HG03558 (cell line): ENCODE measurements around the gene PNPLA1.

ENCODE experiments used
- ATAC-seq: cut with Tn5 transposase; IDR thresholded peaks from one replicate; pipeline ENCODE4 v1.9.1; 2021; ENCODE audit warnings: moderate number of reproducible peaks; ENCODE audit not compliant: unreplicated experiment; ENCODE audit errors: extremely low read depth

PNPLA1 gene

GRCh38 chr6:36244641-36245280 lies 25.1 kb upstream of the PNPLA1 start:
- ATAC-seq, result no peak

DNA sequence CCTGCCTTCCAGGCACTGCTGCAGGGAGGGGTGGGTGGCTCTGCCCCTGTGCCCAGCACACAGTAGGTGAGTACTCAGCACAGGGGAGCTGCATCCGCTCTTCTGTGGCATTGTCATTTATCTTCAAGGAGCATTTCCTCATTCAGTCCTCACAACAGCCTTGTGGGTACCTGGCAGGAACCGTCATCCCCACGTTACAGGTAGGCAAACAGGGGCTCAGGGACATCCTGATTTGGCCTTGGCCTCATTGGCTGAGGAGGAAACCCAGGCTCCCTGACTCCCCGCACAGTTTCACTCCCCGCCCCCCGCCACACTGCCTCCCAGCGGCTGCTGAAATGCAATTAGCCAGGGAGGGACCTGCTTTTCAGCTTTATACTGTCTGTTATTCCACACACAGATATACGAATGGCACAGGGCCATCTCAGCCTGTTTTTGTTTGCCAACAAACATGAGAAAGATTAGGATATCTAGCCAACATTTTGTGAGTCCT lies 24.2 kb upstream of the PNPLA1 start:
- ATAC-seq, result no peak

DNA sequence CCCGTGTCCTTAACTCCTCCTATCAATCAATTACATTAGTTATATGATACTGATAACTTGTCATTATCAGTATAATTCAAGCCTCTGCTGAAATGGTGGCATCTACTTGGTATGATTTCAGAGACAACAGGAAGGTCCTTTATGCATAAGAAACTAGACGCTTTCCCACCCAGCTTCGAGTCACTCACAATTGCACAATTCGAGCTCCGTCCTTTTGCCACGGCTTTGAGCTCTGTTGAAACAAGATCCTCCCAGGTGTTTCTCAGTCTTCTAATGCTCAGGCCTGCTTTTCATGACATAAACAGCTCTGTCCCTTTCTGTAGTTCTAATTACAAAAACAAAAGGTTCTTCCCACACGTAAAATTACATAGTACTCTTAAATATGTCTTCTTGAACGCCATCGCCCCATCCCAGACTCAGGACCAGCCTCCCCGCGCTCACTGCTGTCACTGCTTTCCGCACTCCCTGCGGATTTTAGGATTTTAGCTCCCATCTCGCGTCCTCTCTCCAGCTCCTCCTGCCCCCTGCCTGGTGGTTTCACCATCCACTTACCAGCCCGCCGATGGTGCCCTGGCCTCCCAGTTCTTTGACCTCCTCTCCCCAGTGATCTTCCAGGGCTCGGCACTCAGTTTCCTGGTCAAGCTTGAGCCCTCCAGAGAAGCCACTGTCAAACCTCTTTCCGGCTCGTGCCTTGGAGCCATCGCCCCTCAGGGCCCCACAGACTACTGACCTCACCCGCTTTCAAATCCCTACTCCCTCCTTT lies 23.2 kb upstream of the PNPLA1 start:
- ATAC-seq, result no peak

- no peak for ATAC-seq
These were observed 22.2 kb upstream of the PNPLA1 start for GRCh38 chr6:36247693-36248092.

- ATAC-seq, result no peak
These were observed 20.9 kb upstream of the PNPLA1 start for GRCh38 chr6:36248980-36249379.

DNA sequence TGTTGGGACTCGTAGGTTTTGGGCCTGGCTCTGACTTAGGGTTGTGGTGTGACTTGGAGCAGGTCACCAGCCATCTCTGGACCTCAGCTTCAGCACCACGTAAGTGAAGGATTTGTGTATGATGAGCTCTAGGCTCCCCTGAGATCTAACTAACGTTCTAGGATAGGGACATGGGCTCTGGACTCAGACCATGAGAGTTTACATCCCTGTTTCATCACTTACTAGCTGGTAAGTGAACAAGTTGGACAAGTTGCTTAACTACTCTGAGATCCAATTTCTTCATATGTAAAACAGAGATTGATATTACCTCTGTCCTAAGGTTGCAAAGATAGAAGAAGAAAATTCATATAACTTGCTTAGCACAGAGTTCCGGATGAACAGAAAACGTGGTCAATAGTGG lies 20.3 kb upstream of the PNPLA1 start:
- ATAC-seq, result no peak

DNA sequence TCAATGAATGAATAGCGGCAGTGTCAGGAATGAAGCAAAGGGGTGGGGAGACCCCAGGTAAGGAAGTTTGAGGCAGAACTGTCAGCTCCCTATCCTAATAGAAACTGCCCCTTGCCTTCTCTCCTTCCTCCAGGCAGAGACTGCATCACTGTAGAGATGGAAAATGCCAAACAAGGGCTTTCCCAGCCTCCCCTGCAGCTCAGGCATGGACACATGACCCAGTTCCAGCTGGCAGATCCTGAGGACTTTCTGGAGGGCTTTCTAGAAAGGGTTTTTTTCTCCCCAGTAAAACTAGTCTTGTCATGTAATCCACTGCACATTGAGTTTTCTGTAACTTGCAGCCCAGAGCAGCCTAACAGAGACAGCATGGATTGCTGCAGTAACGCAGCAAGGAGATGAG lies 17.9 kb upstream of the PNPLA1 start:
- ATAC-seq, result no peak

DNA sequence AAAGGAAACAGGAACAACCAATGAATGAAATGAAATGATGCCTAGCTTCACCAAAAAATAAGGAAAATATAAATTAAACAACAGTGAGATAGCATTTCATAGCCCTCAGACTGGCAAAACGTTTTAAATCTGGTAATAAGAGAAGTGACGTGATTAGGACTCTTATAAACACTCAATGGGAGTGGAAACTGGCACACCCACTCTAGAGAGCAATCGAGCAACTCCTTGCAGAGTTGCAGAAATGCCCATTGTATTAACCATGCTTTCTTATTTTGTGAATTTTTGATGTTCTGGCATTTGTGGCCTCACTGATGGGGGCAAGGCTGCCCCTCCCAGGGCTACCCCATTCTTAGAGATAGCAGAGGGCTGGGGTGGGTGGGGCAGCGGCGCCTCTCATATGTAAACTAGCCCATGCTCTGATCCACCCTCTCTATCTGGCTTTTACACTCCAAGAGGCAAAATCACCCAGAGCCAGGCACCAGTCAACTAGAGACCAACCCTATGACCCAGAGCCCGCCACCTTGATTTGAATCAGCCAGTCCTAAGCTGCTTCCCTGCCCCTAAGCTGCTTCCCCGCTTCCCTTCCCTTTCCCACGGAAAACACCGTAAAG lies 6.4 kb upstream of the PNPLA1 start:
- no peak for ATAC-seq

- no peak for ATAC-seq
These were observed 4.1 kb upstream of the PNPLA1 start for GRCh38 chr6:36265744-36266143.

DNA sequence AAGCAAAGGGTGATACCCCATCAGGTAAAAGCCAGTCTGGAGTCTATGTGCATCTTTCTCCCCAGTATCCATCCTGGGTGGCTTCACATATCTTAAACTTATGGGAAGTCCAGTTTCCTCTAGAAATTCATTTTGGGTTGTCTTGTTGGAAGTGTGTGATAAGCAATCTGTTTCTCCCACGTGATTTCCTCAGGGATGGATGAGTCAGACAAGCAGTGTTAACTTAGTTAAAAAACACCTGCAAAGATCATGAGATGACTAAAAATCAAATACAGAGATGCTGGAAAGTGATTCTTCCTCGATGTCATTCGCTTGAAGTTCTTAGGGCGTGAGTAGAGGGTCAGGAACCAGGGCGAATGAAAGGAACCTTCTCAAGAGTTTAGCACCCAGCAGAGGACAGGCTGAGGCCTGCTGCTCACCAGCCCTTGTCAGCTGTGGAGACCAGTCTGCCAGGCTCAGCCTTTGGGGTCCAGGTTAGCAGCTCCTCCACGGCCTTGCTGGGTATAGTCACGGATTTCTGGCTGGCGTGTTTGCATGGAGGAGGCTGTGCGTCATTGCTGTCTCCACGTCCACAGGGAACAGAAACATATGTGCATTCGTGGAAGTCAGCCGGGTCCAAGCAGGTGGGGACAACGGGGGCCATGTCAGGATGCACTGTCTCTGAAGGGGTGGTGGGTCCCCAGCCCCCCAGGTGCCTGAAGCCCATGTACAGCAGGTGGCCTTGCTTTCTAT lies 2.8 kb upstream of the PNPLA1 start:
- ATAC-seq, result no peak

DNA sequence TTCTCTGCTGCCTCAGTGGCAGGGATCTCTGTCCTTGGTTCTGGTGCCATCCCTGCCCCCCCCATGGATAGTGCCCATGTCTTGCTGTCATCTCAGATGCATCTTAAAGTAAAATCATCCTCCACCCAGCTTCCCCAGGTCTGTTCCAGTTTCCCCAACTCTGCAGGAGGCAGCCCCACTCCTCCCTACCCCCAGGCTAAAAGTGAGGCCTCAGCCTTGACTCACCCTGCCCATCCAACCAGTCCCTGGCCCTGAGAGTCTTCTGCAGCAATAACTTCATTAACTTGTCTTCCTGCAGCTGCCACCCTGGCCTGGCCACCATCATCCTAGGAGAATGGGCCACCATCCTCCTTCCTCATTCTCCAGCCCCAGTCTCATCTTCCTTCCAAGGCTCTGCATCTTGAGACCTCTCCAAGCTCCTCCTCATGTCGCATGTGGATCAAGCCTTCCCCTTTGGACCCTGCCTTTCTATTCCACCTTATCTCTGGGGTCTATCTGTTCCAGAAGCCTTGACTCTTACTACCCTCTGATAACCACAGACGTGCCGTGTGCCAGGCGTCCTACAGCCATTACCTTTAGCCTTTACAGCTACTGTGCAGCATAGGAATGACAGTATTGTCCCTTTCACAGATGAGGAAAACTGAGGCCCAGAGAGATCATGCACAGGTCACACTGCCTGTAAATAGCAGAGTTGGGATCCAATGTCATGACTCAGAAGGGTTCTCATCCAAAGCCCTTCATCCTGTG lies 2.0 kb upstream of the PNPLA1 start:
- ATAC-seq, result no peak

- no peak for ATAC-seq
These were observed 1.2 kb upstream of the PNPLA1 start for GRCh38 chr6:36268478-36269275.

DNA sequence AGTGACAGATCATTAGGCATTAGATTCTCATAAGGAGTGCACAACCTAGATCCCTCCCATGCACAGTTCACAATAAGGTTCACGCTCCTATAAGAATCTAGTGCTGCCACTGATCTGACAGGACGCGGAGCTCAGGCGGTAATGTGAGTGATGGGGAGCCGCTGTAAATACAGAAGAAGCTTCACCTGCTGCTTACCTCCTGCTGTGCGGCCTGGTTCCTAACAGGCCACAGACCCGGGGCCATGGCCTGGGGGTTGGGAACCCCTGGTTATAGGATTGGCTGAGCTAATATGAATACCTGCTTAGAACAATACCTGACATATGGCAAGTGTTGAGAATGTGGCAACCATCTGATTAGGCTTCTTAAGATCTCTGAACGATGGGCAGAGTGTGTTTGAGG lies 2.4 kb downstream of the PNPLA1 start:
- ATAC-seq, result no peak

- ATAC-seq, result no peak
These were observed 3.2 kb downstream of the PNPLA1 start for GRCh38 chr6:36273067-36273466.

DNA sequence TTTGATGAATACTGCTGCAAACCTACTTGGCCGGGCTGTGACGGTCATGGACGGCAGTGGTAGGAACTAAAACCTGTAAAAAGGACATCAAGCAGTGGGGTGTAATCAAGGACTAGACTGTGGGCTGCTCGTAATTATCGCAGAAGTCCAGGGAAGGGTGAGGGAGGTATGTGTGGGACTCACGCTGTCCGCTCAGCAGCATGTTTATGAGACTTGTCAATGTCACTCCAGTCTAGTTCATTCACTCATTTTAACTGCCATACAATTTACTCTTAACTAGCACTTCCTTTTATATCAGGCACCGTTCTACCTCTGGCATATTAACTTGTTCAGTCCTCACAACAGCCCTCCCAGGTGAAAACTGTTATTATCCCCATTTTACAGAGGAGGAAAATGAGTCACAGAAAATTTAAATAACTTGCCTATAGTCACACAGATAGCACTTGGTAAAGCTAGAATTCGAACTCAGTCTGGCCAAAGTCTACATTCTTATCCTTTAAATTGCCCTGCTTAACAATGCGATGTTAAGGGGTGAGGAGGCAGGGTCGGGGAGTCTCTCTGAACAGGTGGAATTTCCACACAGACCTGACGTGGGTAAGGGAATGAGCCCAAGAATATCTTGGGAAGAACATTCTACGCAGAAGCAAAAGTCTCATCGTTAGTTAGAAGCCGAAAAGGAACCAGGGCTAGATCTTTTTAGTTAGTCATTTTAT lies 4.1 kb downstream of the PNPLA1 start:
- no peak for ATAC-seq

- no peak for ATAC-seq
These were observed 7.0 kb downstream of the PNPLA1 start for GRCh38 chr6:36276581-36277536.

DNA sequence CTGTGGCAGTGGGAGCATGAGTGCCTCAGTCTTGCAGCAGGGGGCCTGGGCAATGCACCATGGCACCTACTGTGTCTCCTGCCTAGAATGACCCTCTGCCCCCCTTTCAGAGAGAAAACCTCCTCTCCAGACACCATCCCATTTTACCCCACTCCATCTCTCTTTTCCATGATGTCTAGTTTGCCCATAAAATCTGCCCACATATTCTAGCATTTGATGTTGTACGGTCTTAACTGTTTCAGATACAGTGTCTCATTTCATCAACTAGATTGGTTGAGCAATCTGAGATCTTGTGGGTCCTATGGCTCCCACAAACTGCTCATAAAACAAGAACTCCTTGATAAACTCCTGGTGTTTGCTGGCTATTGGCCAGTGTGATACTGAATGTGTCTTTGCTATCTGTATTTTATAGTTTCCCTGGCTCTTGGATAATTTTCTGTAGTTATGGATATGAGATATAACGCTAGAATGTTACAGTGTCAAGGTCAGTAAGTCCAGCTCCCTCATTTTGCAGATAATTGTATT lies 8.1 kb downstream of the PNPLA1 start:
- no peak for ATAC-seq
